ENCODE measurements around the gene TFEC.

DNA sequence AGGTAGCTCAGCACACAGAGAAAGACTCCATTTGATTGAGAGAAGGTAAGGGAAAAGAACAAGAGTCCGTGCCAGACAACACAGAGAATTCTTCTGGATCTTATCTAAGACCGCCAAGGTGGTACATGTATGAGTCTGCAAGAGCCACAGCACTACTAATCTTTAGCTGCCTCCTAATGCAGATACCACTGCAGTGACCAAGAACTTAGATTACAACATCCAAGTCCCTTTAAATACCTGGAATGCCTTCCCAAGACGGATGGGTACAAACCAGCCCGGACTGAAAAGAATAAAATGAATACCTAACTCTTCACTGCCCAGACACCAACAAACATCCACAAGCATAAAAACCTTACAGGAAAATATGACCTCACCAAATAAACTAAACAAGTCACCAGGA lies 33.3 kb downstream of the TFEC start:
- TF ChIP-seq, protein P1, sequence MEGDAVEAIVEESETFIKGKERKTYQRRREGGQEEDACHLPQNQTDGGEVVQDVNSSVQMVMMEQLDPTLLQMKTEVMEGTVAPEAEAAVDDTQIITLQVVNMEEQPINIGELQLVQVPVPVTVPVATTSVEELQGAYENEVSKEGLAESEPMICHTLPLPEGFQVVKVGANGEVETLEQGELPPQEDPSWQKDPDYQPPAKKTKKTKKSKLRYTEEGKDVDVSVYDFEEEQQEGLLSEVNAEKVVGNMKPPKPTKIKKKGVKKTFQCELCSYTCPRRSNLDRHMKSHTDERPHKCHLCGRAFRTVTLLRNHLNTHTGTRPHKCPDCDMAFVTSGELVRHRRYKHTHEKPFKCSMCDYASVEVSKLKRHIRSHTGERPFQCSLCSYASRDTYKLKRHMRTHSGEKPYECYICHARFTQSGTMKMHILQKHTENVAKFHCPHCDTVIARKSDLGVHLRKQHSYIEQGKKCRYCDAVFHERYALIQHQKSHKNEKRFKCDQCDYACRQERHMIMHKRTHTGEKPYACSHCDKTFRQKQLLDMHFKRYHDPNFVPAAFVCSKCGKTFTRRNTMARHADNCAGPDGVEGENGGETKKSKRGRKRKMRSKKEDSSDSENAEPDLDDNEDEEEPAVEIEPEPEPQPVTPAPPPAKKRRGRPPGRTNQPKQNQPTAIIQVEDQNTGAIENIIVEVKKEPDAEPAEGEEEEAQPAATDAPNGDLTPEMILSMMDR (conservative IDR thresholded peaks at IDR 0.05; ENCODE audit: low read depth, low read length): no peak
- TF ChIP-seq NFE2L2 (IDR thresholded peaks at IDR 0.05; ENCODE audit: low read depth, low read length) (no peak), POLR2A (IDR thresholded peaks at IDR 0.05; ENCODE audit: low read depth, low read length) (no peak), CHD1 (IDR thresholded peaks at IDR 0.05; ENCODE audit: low read depth, low read length) (no peak), MAFK (IDR thresholded peaks at IDR 0.05; ENCODE audit: low read depth, low read length) (no peak), BHLHE40 (IDR thresholded peaks at IDR 0.05; ENCODE audit: low read depth, low read length) (no peak)
- TF ChIP-seq, protein P2, sequence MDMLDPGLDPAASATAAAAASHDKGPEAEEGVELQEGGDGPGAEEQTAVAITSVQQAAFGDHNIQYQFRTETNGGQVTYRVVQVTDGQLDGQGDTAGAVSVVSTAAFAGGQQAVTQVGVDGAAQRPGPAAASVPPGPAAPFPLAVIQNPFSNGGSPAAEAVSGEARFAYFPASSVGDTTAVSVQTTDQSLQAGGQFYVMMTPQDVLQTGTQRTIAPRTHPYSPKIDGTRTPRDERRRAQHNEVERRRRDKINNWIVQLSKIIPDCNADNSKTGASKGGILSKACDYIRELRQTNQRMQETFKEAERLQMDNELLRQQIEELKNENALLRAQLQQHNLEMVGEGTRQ (IDR thresholded peaks at IDR 0.05; ENCODE audit: low read depth, low read length): no peak
